ENCODE measurements around the gene WFDC5. TPM values are rescaled to one million over a fixed set of nuclear protein-coding genes. Genes with fewer than 3 reads are reported as not detected.

Gene WFDC5
- total RNA-seq, 1 experiment from 2014 or later = not detected

- Mint-ChIP-seq H3K4me1 (ENCODE audit: low read depth, unreplicated experiment) (peaks cover 6% of the 10 kb centered on the region), H3K4me3 (ENCODE audit: unreplicated experiment) (no peak overlapping the region), H3K9me3 (ENCODE audit: unreplicated experiment) (no peaks in the 10 kb centered on the region), H3K27ac (ENCODE audit: unreplicated experiment) (no peak overlapping the region), H3K27me3 (ENCODE audit: insufficient read depth, unreplicated experiment) (no peaks in the 10 kb centered on the region), H3K36me3 (ENCODE audit: insufficient read depth, unreplicated experiment) (no peaks in the 10 kb centered on the region)
- ChIA-PET POLR2A (interaction anchor here (0.6 kb wide), 1 partner anchor 181 kb away, joined by 13 read pairs; no protein-coding TSS in a partner anchor), CTCF (interaction anchor here (1.0 to 5.8 kb wide), 7 partner anchors 10 to 181 kb away, joined by 3 to 71 read pairs (median 5); partner anchors contain the start of gene WFDC12)
- Histone ChIP-seq H3K9me3 (no peaks in the 10 kb centered on the region), H3K27me3 (replicated peaks; ENCODE audit: control insufficient read depth, insufficient read depth, low read length) (peaks cover 2% of the 10 kb centered on the region; the same call in 1 of the 2 replicates), H3K4me3 (ENCODE audit: low read depth, low read length) (no peak overlapping the region), H3K36me3 (ENCODE audit: control insufficient read depth, insufficient read depth, low read length) (no peaks in the 10 kb centered on the region), H3K4me1 (no peaks in the 10 kb centered on the region)
- BruUV-seq (replicated peaks) = no TSS peak
- TF ChIP-seq CTCF (IDR thresholded peaks at IDR 0.05; ENCODE audit: insufficient read depth in 1 of 2, low read depth in 1 of 2, low read length in 1 of 2, severe bottlenecking in 1 of 2, unreplicated experiment in 1 of 2) = no peak
- DNase-seq = no peak
- intact Hi-C loops (cut with micrococcal nuclease; ENCODE audit: unreplicated experiment) = no loop called here
These were observed 5.3 kb downstream of the WFDC5 start for GRCh38 chr20:45109634-45110033.

- DNase-seq = no peak
- ChIA-PET POLR2A (no interaction called here), CTCF (interaction anchor here (0.7 to 2.9 kb wide), 6 partner anchors 9 to 185 kb away, joined by 3 to 14 read pairs (median 4); no protein-coding TSS in a partner anchor)
- no peak overlapping the region for H3K4me3 ChIP-seq (ENCODE audit: low read depth, low read length)
- Mint-ChIP-seq H3K9me3 (ENCODE audit: unreplicated experiment) (no peaks in the 10 kb centered on the region), H3K4me1 (ENCODE audit: low read depth, unreplicated experiment) (peaks cover 6% of the 10 kb centered on the region), H3K27me3 (ENCODE audit: insufficient read depth, unreplicated experiment) (no peaks in the 10 kb centered on the region), H3K27ac (ENCODE audit: unreplicated experiment) (no peak overlapping the region), H3K36me3 (ENCODE audit: insufficient read depth, unreplicated experiment) (no peaks in the 10 kb centered on the region), H3K4me3 (ENCODE audit: unreplicated experiment) (no peak overlapping the region)
- H3K27me3 ChIP-seq (replicated peaks; ENCODE audit: control insufficient read depth, insufficient read depth, low read length) = peaks cover 2% of the 10 kb centered on the region; the same call in 1 of the 2 replicates
- no peaks in the 10 kb centered on the region for H3K36me3 ChIP-seq (ENCODE audit: control insufficient read depth, insufficient read depth, low read length)
- no TSS peak for BruUV-seq (replicated peaks)
- H3K9me3 ChIP-seq = no peaks in the 10 kb centered on the region
- intact Hi-C loops (cut with micrococcal nuclease; ENCODE audit: unreplicated experiment) = no loop called here
- no peaks in the 10 kb centered on the region for H3K4me1 ChIP-seq
- no peak for TF ChIP-seq CTCF (IDR thresholded peaks at IDR 0.05; ENCODE audit: insufficient read depth in 1 of 2, low read depth in 1 of 2, low read length in 1 of 2, severe bottlenecking in 1 of 2, unreplicated experiment in 1 of 2)
These were observed 9.7 kb downstream of the WFDC5 start for GRCh38 chr20:45105317-45105716.

GRCh38 chr20:45104786-45105185, 10.2 kb downstream of the WFDC5 start:
- Mint-ChIP-seq H3K27me3 (ENCODE audit: insufficient read depth, unreplicated experiment) (no peaks in the 10 kb centered on the region), H3K9me3 (ENCODE audit: unreplicated experiment) (no peaks in the 10 kb centered on the region), H3K4me1 (ENCODE audit: low read depth, unreplicated experiment) (peaks cover 6% of the 10 kb centered on the region), H3K27ac (ENCODE audit: unreplicated experiment) (no peak overlapping the region), H3K36me3 (ENCODE audit: insufficient read depth, unreplicated experiment) (no peaks in the 10 kb centered on the region), H3K4me3 (ENCODE audit: unreplicated experiment) (no peak overlapping the region)
- intact Hi-C loops (cut with micrococcal nuclease; ENCODE audit: unreplicated experiment) = no loop called here
- BruUV-seq (replicated peaks) = no TSS peak
- ChIA-PET POLR2A (no interaction called here), CTCF (interaction anchor here (0.7 to 2.9 kb wide), 6 partner anchors 8 to 189 kb away, joined by 3 to 14 read pairs (median 4); no protein-coding TSS in a partner anchor)
- H3K27me3 ChIP-seq (replicated peaks; ENCODE audit: control insufficient read depth, insufficient read depth, low read length) = peaks cover 2% of the 10 kb centered on the region; the same call in 1 of the 2 replicates
- TF ChIP-seq CTCF (IDR thresholded peaks at IDR 0.05; ENCODE audit: insufficient read depth in 1 of 2, low read depth in 1 of 2, low read length in 1 of 2, severe bottlenecking in 1 of 2, unreplicated experiment in 1 of 2) = no peak
- H3K36me3 ChIP-seq (ENCODE audit: control insufficient read depth, insufficient read depth, low read length) = no peaks in the 10 kb centered on the region
- H3K4me1 ChIP-seq = no peaks in the 10 kb centered on the region
- DNase-seq = no peak
- no peaks in the 10 kb centered on the region for H3K9me3 ChIP-seq
- no peak overlapping the region for H3K4me3 ChIP-seq (ENCODE audit: low read depth, low read length)

All from Caco-2 (cell line).